BE2C (cell line): Measurements from ENCODE around the gene P2RY10.

Experiments
- DNase-seq: peaks from one replicate; pipeline ENCODE4 v3.0.0-alpha.2; 2020
- H3K27me3 ChIP-seq: fragments of 250-450 bp; sonication (Bioruptor Pico); 2 replicates; pipeline ENCODE4 v1.5.1; 2020; ENCODE audit warnings: mild to moderate bottlenecking
- H3K36me3 ChIP-seq: fragments of 250-450 bp; sonication (Bioruptor Pico); 2 replicates; pipeline ENCODE4 v1.5.1; 2020; ENCODE audit warnings: mild to moderate bottlenecking
- H3K4me1 ChIP-seq: fragments of 250-450 bp; sonication (Bioruptor Pico); 2 replicates; pipeline ENCODE4 v1.5.1; 2020
- H3K4me3 ChIP-seq: 2 replicates; pipeline ENCODE4 v1.5.1; 2011; ENCODE audit warnings: low read depth, low read length
- H3K9me3 ChIP-seq: fragments of 250-450 bp; sonication (Bioruptor Pico); 2 replicates; pipeline ENCODE4 v1.5.1; 2020
- TF ChIP-seq, protein P1 (sequence below): IDR thresholded peaks from 2 replicates; pipeline ENCODE4 v1.5.1; 2012; ENCODE audit warnings: mild to moderate bottlenecking, low read depth, low read length

Gene P2RY10

DNA sequence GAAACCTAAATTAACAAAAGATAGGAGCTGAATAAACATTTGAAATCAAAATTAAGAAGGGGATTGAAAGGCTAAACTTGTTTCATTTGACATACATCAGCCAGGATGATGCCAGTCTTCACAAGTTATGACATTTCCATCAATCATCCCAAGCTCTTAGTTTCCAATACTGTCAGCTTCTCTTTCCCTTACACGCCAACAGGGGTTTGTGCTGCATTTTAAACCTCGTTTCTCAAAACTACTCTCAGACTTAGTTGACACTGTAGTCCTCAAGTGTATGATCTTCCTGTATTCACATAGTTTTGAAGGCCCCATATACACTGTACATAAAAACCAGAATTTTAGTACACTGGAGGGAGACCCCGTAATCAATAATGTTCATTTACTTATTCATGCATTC is 840 bp upstream of the P2RY10 start:
- TF ChIP-seq, protein P1, sequence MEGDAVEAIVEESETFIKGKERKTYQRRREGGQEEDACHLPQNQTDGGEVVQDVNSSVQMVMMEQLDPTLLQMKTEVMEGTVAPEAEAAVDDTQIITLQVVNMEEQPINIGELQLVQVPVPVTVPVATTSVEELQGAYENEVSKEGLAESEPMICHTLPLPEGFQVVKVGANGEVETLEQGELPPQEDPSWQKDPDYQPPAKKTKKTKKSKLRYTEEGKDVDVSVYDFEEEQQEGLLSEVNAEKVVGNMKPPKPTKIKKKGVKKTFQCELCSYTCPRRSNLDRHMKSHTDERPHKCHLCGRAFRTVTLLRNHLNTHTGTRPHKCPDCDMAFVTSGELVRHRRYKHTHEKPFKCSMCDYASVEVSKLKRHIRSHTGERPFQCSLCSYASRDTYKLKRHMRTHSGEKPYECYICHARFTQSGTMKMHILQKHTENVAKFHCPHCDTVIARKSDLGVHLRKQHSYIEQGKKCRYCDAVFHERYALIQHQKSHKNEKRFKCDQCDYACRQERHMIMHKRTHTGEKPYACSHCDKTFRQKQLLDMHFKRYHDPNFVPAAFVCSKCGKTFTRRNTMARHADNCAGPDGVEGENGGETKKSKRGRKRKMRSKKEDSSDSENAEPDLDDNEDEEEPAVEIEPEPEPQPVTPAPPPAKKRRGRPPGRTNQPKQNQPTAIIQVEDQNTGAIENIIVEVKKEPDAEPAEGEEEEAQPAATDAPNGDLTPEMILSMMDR = no peak
- Histone ChIP-seq H3K4me3 (no peak overlapping the region), H3K36me3 (no peaks in the 10 kb centered on the region), H3K4me1 (no peaks in the 10 kb centered on the region), H3K9me3 (no peaks in the 10 kb centered on the region), H3K27me3 (no peaks in the 10 kb centered on the region)
- DNase-seq = no peak

DNA sequence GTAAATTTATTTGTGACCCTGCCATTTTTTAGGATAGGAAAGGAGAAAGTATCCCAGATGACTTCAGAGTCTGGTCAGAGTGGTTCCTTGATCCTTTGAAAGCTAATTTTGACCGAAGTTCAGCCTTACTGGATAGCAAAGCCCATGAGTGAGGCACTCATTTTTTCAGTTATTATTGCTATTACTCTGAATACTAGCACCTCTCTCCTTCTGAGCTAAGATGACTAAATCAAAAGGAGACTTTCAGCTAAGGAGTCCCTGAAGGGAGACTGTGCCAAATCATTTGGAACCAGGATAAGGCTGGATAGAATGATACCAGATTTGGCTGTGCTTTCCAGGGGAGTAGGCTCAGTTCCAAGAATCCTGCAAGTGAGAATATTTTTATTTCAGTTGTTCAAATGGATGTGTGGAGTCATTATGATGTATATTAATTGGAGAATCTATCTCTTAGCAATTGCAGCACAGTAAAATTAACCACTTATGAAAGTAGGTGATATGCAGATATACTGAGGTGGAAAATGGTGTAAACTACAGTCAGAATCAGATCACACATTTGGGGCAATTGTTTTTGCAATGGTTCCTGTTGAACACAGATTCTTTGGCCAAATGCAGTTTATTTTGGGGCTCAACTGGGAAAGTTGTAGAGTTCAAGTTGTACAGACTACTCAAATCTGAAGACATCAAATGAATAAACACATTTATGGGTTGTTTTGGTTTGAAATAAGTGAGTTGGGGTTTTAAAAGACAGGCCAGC is 1.2 kb downstream of the P2RY10 start:
- TF ChIP-seq, protein P1 = no peak
- H3K9me3 ChIP-seq = no peaks in the 10 kb centered on the region
- H3K27me3 ChIP-seq = no peaks in the 10 kb centered on the region
- no peak for DNase-seq
- H3K4me1 ChIP-seq = no peaks in the 10 kb centered on the region
- no peaks in the 10 kb centered on the region for H3K36me3 ChIP-seq
- H3K4me3 ChIP-seq = no peak overlapping the region

DNA sequence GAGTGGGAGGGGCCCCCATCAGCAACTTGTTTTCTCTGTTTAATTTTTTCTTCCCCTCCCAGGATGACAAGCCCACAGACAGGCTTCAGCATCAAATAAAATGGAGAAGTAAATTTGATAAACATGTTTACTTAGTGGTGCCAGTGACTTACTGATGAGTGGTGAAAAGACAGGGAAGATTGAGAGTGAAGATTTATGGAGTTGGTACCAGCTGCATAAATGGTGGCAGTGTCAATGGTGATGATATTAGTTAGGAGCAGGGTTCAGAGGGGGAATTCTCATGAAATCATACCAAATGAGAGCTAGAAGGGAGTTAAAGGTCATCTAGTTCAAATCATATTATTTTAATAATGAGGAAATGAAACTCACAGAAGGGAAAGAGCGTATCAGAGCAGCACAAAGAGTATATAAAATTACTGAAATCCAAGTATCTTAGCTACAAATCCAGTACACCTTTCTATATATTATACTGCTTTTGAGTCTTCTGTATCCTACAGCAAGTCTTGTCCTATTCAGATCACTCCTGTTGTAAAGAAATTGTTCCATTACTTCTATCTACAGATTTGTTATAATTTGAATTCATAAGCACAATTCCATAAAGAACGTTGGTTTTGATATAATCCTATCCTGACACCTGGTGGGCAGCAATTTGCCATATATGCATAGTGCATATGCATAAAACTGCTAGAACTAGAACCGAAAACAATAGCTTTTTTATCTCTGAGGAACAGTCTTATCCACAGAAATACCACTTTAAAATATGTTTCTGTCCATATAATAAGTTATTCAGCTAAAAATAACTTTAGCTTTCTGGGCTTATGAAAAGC is 5.0 kb downstream of the P2RY10 start:
- Histone ChIP-seq H3K4me3 (no peak overlapping the region), H3K27me3 (no peaks in the 10 kb centered on the region), H3K9me3 (no peaks in the 10 kb centered on the region), H3K4me1 (no peaks in the 10 kb centered on the region), H3K36me3 (no peaks in the 10 kb centered on the region)
- TF ChIP-seq, protein P1 = no peak
- no peak for DNase-seq

DNA sequence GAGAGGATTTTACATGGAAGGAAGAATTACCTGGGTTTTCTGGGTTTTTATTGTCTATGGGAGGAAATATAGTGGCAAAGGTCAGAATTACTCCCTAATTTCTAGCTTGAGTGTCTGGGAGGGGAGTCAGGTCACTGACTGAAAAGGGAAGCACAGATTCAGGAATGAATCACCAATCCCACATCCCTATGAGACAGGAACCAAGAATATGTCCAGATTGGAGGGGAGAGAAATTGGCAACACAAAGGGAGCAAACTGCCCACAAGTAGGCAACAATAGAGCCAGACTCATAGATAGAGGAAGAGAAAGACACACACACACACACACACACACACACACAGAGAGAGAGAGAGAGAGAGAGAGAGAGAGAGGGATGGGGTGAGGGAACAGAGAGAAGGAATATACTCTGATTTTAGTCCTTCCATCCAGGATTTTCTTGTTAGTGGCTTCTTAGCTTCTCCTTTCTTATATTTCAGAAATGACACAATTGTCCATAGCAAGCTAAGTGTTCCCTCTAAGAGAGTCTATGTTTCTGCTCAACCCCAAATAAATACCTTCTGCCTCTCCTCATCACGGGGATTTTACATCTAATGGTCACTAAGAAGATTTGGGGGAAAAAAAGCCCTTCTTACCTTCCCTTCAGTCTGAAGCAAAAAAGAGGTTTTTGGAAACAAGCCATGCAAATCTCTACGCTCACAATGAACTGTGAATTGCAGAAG is 12.0 kb downstream of the P2RY10 start:
- no peak for DNase-seq
- no peaks in the 10 kb centered on the region for H3K4me1 ChIP-seq
- TF ChIP-seq, protein P1 = no peak
- no peaks in the 10 kb centered on the region for H3K27me3 ChIP-seq
- no peaks in the 10 kb centered on the region for H3K9me3 ChIP-seq
- H3K36me3 ChIP-seq = no peaks in the 10 kb centered on the region
- no peak overlapping the region for H3K4me3 ChIP-seq

DNA sequence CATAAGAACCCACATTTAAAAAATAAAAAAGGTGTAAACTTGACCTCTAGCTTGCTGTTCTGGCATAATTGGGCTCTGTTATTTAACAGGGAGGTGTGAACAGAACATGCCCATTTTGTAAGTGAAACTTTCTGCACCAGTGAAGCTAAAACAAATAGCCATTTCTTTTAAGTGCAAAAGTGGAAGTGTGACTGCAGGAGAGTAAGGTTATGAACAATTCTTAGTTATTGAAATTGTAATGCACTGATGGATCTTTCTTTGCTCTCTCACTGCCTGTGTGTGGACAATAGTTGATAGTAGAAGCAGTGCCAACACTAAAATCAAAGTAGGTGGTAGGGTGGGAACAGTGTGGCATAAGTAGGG is 12.6 kb downstream of the P2RY10 start:
- H3K27me3 ChIP-seq = no peaks in the 10 kb centered on the region

More for the DNA sequence above, 12.6 kb downstream of the P2RY10 start:
- H3K36me3 ChIP-seq = no peaks in the 10 kb centered on the region
- TF ChIP-seq, protein P1 = no peak
- no peak for DNase-seq
- no peak overlapping the region for H3K4me3 ChIP-seq
- H3K9me3 ChIP-seq = no peaks in the 10 kb centered on the region
- no peaks in the 10 kb centered on the region for H3K4me1 ChIP-seq
